WTC11 (cell line): ENCODE measurements around the gene LMBRD1. TPM values are rescaled to one million over a fixed set of nuclear protein-coding genes. Genes with fewer than 3 reads are reported as not detected.

ENCODE experiments used
- ATAC-seq: fragments of 200-7000 bp; cut with Tn5 transposase; 2 replicates; pipeline ENCODE4 v1.10.0; 2021; ENCODE audit warnings: mild to moderate bottlenecking, moderate library complexity
- CTCF ChIA-PET: fragments of 300-600 bp; sonication (Branson Sonifier 250); formaldehyde crosslinking; loops from one replicate; lab custom pipeline; 2021; ENCODE audit warnings: antibody characterized with exemption; lab: Charles Lee
- POLR2A ChIA-PET: fragments of 350-600 bp; sonication (Branson Sonifier 250); formaldehyde crosslinking; loops from one replicate; lab custom pipeline; 2021; ENCODE audit warnings: antibody characterized with exemption; lab: Charles Lee
- DNase-seq: peaks from one replicate; pipeline ENCODE4 v3.0.0; 2021; ENCODE audit warnings: low spot score
- H3K27ac Mint-ChIP-seq: 2 replicates; pipeline ENCODE4 v1.8.0; 2021; ENCODE audit warnings: mixed read lengths
- H3K27me3 Mint-ChIP-seq: 2 replicates; pipeline ENCODE4 v1.8.0; 2021; ENCODE audit warnings: low read depth, mild to moderate bottlenecking, moderate library complexity, mixed read lengths
- H3K36me3 Mint-ChIP-seq: 2 replicates; pipeline ENCODE4 v1.8.0; 2021; ENCODE audit warnings: mixed read lengths
- H3K4me1 Mint-ChIP-seq: 2 replicates; pipeline ENCODE4 v1.8.0; 2022; ENCODE audit warnings: mixed read lengths
- H3K4me3 Mint-ChIP-seq: 2 replicates; pipeline ENCODE4 v1.8.0; 2021; ENCODE audit warnings: mild to moderate bottlenecking, moderate library complexity, mixed read lengths
- H3K9me3 Mint-ChIP-seq: 2 replicates; pipeline ENCODE4 v1.8.0; 2021; ENCODE audit warnings: mixed read lengths
- ELF4 ChIP-seq: sonication (generic); formaldehyde crosslinking; IDR thresholded peaks from 2 replicates; pipeline ENCODE4 v1.8.1; 2022; ENCODE audit warnings: low read depth, mild to moderate bottlenecking, moderate library complexity, missing genetic modification reagents
- JUN ChIP-seq: sonication (generic); formaldehyde crosslinking; IDR thresholded peaks from 2 replicates; pipeline ENCODE4 v1.8.0; 2023; ENCODE audit warnings: mild to moderate bottlenecking, missing genetic modification reagents
- NFATC4 ChIP-seq: fragments of 250-450 bp; sonication (Bioruptor Pico); IDR thresholded peaks from 2 replicates; pipeline ENCODE4 v1.9.0; 2021; ENCODE audit warnings: mild to moderate bottlenecking
- NFE2L1 ChIP-seq: sonication (generic); formaldehyde crosslinking; IDR thresholded peaks from 2 replicates; pipeline ENCODE4 v1.8.1; 2023; ENCODE audit warnings: missing genetic modification reagents
- OVOL2 ChIP-seq: fragments of 250-450 bp; sonication (Bioruptor Pico); IDR thresholded peaks from 2 replicates; pipeline ENCODE4 v1.9.0; 2021; ENCODE audit warnings: mild to moderate bottlenecking, borderline replicate concordance
- SMAD3 ChIP-seq: sonication (generic); formaldehyde crosslinking; IDR thresholded peaks from 2 replicates; pipeline ENCODE4 v1.8.0; 2022; ENCODE audit warnings: missing genetic modification reagents, mild to moderate bottlenecking, borderline replicate concordance
- SOX15 ChIP-seq: fragments of 250-450 bp; sonication (Bioruptor Pico); IDR thresholded peaks from 2 replicates; pipeline ENCODE4 v1.9.0; 2021; ENCODE audit warnings: mild to moderate bottlenecking
- TP53 ChIP-seq: sonication (generic); formaldehyde crosslinking; IDR thresholded peaks from 2 replicates; pipeline ENCODE4 v1.8.1; 2023; ENCODE audit warnings: mild to moderate bottlenecking, missing genetic modification reagents
- ZNF416 ChIP-seq: fragments of 250-450 bp; sonication (Bioruptor Pico); IDR thresholded peaks from 2 replicates; pipeline ENCODE4 v1.9.0; 2021; ENCODE audit warnings: mild to moderate bottlenecking, inconsistent platforms
- ZNF671 ChIP-seq: fragments of 250-450 bp; sonication (Bioruptor Pico); IDR thresholded peaks from 2 replicates; pipeline ENCODE4 v1.8.0; 2021; ENCODE audit warnings: mild to moderate bottlenecking
- total RNA-seq: library from RNA; stranded (reverse); gene quantifications from 3 replicates; pipeline ENCODE4 v1.2.3, GENCODE V29; 2021
- TF ChIP-seq, protein P1 (sequence below): sonication (generic); formaldehyde crosslinking; IDR thresholded peaks from 2 replicates; pipeline ENCODE4 v1.8.0; 2022; ENCODE audit warnings: mild to moderate bottlenecking, missing genetic modification reagents
- TF ChIP-seq, protein P2 (sequence below): sonication (generic); formaldehyde crosslinking; IDR thresholded peaks from 2 replicates; pipeline ENCODE4 v1.8.0; 2023; ENCODE audit warnings: missing genetic modification reagents
- TF ChIP-seq, protein P3 (sequence below): sonication (generic); formaldehyde crosslinking; IDR thresholded peaks from 2 replicates; pipeline ENCODE4 v1.8.0; 2022; ENCODE audit warnings: mild to moderate bottlenecking, missing genetic modification reagents
- TF ChIP-seq, protein P4 (sequence below): sonication (generic); formaldehyde crosslinking; IDR thresholded peaks from 2 replicates; pipeline ENCODE4 v1.8.1; 2023; ENCODE audit warnings: mild to moderate bottlenecking, missing genetic modification reagents, moderate library complexity
- TF ChIP-seq, protein P5 (sequence below): sonication (generic); formaldehyde crosslinking; conservative IDR thresholded peaks from 2 replicates; pipeline ENCODE4 v1.8.1; 2023; ENCODE audit warnings: mild to moderate bottlenecking, low read depth, missing genetic modification reagents, moderate library complexity
- TF ChIP-seq, protein P6 (sequence below): sonication (generic); formaldehyde crosslinking; IDR thresholded peaks from 2 replicates; pipeline ENCODE4 v1.8.0; 2022; ENCODE audit warnings: mild to moderate bottlenecking, missing genetic modification reagents
- TF ChIP-seq, protein P7 (sequence below): fragments of 250-450 bp; sonication (Bioruptor Pico); IDR thresholded peaks from 2 replicates; pipeline ENCODE4 v1.8.0; 2021; ENCODE audit warnings: mild to moderate bottlenecking
- TF ChIP-seq, protein P8 (sequence below): sonication (generic); formaldehyde crosslinking; IDR thresholded peaks from 2 replicates; pipeline ENCODE4 v1.8.1; 2022; ENCODE audit warnings: mild to moderate bottlenecking, moderate library complexity, missing genetic modification reagents
- TF ChIP-seq, protein P9 (sequence below): sonication (generic); formaldehyde crosslinking; IDR thresholded peaks from 2 replicates; pipeline ENCODE4 v1.8.0; 2023; ENCODE audit warnings: missing genetic modification reagents, mild to moderate bottlenecking, borderline replicate concordance

The LMBRD1 gene
- total RNA-seq, 1 experiment from 2014 or later: 15.0 TPM

DNA sequence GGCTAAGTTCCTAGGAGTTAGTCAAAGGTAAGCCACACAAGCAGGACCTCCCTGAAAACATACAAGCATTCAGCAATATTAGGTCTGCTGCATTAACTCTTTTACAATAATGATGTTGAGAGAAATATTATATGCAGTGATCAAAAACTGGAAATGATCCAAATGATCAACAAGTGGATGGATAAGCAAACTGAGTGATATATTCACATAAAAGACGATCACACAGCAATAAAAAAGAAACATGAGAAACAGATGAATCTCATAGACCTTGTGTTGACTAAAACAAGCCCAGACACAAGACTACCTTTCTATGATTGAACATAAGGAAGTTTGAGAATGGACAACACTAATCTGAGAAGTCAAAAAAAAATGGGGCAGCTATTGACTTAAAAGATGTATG is 39.9 kb downstream of the LMBRD1 start (continued):
- TF ChIP-seq SMAD3 (CRISPR knock-in tag) (no peak), ZNF671 (CRISPR knock-in tag) (no peak), TP53 (CRISPR knock-in tag) (no peak)

DNA sequence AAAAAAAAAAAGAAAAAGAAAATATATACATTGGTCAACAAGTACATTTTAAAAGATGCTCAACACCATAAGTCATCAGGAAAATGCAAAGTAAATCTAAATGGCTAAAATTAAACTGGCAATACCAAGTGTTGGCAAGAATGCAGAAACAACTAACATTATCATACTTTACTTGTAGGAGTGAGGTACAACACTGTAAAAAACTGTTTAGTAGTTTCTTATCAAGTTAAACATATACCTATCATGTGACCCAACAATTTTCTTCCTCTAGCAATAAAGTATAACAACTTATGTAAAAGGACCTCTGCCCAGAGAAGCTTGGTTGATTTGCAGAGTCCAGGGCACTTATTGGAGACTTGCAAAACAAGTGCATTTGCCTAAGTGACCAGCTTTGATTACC is 40.4 kb downstream of the LMBRD1 start:
- ATAC-seq (no peak), DNase-seq (no peak)
- ChIA-PET POLR2A (no interaction called here), CTCF (no interaction called here)
- TF ChIP-seq NFE2L1 (CRISPR knock-in tag) (no peak), SOX15 (CRISPR knock-in tag) (no peak), JUN (CRISPR knock-in tag) (no peak), NFATC4 (CRISPR knock-in tag) (no peak), ZNF416 (CRISPR knock-in tag) (no peak)
- TF ChIP-seq, protein P1, sequence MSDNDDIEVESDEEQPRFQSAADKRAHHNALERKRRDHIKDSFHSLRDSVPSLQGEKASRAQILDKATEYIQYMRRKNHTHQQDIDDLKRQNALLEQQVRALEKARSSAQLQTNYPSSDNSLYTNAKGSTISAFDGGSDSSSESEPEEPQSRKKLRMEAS (CRISPR knock-in tag): no peak
- TF ChIP-seq, protein P2, sequence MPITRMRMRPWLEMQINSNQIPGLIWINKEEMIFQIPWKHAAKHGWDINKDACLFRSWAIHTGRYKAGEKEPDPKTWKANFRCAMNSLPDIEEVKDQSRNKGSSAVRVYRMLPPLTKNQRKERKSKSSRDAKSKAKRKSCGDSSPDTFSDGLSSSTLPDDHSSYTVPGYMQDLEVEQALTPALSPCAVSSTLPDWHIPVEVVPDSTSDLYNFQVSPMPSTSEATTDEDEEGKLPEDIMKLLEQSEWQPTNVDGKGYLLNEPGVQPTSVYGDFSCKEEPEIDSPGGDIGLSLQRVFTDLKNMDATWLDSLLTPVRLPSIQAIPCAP: no peak
- TF ChIP-seq, protein P3, sequence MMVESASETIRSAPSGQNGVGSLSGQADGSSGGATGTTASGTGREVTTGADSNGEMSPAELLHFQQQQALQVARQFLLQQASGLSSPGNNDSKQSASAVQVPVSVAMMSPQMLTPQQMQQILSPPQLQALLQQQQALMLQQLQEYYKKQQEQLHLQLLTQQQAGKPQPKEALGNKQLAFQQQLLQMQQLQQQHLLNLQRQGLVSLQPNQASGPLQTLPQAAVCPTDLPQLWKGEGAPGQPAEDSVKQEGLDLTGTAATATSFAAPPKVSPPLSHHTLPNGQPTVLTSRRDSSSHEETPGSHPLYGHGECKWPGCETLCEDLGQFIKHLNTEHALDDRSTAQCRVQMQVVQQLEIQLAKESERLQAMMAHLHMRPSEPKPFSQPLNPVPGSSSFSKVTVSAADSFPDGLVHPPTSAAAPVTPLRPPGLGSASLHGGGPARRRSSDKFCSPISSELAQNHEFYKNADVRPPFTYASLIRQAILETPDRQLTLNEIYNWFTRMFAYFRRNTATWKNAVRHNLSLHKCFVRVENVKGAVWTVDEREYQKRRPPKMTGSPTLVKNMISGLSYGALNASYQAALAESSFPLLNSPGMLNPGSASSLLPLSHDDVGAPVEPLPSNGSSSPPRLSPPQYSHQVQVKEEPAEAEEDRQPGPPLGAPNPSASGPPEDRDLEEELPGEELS (CRISPR knock-in tag): no peak
- TF ChIP-seq, protein P4, sequence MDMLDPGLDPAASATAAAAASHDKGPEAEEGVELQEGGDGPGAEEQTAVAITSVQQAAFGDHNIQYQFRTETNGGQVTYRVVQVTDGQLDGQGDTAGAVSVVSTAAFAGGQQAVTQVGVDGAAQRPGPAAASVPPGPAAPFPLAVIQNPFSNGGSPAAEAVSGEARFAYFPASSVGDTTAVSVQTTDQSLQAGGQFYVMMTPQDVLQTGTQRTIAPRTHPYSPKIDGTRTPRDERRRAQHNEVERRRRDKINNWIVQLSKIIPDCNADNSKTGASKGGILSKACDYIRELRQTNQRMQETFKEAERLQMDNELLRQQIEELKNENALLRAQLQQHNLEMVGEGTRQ (CRISPR knock-in tag): no peak
- TF ChIP-seq, protein P5, sequence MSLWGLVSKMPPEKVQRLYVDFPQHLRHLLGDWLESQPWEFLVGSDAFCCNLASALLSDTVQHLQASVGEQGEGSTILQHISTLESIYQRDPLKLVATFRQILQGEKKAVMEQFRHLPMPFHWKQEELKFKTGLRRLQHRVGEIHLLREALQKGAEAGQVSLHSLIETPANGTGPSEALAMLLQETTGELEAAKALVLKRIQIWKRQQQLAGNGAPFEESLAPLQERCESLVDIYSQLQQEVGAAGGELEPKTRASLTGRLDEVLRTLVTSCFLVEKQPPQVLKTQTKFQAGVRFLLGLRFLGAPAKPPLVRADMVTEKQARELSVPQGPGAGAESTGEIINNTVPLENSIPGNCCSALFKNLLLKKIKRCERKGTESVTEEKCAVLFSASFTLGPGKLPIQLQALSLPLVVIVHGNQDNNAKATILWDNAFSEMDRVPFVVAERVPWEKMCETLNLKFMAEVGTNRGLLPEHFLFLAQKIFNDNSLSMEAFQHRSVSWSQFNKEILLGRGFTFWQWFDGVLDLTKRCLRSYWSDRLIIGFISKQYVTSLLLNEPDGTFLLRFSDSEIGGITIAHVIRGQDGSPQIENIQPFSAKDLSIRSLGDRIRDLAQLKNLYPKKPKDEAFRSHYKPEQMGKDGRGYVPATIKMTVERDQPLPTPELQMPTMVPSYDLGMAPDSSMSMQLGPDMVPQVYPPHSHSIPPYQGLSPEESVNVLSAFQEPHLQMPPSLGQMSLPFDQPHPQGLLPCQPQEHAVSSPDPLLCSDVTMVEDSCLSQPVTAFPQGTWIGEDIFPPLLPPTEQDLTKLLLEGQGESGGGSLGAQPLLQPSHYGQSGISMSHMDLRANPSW (CRISPR knock-in tag): no peak
- peaks cover 18% of the 10 kb centered on the region for H3K36me3 Mint-ChIP-seq
- H3K27me3 Mint-ChIP-seq: no peaks in the 10 kb centered on the region
- H3K9me3 Mint-ChIP-seq: peaks cover 19% of the 10 kb centered on the region
- H3K4me3 Mint-ChIP-seq: no peak overlapping the region
- no peak overlapping the region; the same call in 1 of the 2 replicates for H3K27ac Mint-ChIP-seq
- peaks cover 16% of the 10 kb centered on the region for H3K4me1 Mint-ChIP-seq

DNA sequence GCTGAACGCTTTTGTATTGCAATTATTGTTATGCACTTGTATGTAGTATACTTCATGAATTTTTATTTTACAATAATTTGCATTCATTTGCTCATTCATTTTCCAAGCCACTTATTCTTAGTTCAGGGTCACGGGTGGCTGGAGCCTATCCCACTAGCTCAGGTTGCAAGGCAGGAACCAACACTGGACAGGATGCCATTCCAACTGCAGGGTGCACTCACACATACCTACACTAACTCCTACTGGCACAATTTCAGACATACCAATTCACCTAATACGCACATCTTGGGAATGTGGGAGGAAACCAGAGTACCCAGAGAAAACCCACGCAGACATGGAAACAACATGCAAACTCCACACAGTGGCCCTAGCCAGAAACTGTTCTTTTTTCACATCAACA is 61.8 kb downstream of the LMBRD1 start:
- Mint-ChIP-seq H3K4me3 (no peak overlapping the region), H3K27ac (no peak overlapping the region), H3K4me1 (peaks cover 7% of the 10 kb centered on the region), H3K27me3 (no peaks in the 10 kb centered on the region), H3K36me3 (peaks cover 7% of the 10 kb centered on the region; the same call in 1 of the 2 replicates), H3K9me3 (0 out of 2 replicates have a peak, but pooled peaks cover 3% of the 10 kb centered on the region)
- DNase-seq (no peak), ATAC-seq (no peak)
- POLR2A ChIA-PET: no interaction called here
- CTCF ChIA-PET: no interaction called here
- TF ChIP-seq, protein P6, sequence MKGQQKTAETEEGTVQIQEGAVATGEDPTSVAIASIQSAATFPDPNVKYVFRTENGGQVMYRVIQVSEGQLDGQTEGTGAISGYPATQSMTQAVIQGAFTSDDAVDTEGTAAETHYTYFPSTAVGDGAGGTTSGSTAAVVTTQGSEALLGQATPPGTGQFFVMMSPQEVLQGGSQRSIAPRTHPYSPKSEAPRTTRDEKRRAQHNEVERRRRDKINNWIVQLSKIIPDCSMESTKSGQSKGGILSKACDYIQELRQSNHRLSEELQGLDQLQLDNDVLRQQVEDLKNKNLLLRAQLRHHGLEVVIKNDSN (CRISPR knock-in tag): no peak
- TF ChIP-seq, protein P7, sequence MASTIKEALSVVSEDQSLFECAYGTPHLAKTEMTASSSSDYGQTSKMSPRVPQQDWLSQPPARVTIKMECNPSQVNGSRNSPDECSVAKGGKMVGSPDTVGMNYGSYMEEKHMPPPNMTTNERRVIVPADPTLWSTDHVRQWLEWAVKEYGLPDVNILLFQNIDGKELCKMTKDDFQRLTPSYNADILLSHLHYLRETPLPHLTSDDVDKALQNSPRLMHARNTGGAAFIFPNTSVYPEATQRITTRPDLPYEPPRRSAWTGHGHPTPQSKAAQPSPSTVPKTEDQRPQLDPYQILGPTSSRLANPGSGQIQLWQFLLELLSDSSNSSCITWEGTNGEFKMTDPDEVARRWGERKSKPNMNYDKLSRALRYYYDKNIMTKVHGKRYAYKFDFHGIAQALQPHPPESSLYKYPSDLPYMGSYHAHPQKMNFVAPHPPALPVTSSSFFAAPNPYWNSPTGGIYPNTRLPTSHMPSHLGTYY (CRISPR knock-in tag): no peak
- TF ChIP-seq OVOL2 (CRISPR knock-in tag) (no peak), ELF4 (CRISPR knock-in tag) (no peak)
- TF ChIP-seq, protein P8, sequence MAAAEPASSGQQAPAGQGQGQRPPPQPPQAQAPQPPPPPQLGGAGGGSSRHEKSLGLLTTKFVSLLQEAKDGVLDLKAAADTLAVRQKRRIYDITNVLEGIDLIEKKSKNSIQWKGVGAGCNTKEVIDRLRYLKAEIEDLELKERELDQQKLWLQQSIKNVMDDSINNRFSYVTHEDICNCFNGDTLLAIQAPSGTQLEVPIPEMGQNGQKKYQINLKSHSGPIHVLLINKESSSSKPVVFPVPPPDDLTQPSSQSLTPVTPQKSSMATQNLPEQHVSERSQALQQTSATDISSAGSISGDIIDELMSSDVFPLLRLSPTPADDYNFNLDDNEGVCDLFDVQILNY: no peak
- TF ChIP-seq, protein P9, sequence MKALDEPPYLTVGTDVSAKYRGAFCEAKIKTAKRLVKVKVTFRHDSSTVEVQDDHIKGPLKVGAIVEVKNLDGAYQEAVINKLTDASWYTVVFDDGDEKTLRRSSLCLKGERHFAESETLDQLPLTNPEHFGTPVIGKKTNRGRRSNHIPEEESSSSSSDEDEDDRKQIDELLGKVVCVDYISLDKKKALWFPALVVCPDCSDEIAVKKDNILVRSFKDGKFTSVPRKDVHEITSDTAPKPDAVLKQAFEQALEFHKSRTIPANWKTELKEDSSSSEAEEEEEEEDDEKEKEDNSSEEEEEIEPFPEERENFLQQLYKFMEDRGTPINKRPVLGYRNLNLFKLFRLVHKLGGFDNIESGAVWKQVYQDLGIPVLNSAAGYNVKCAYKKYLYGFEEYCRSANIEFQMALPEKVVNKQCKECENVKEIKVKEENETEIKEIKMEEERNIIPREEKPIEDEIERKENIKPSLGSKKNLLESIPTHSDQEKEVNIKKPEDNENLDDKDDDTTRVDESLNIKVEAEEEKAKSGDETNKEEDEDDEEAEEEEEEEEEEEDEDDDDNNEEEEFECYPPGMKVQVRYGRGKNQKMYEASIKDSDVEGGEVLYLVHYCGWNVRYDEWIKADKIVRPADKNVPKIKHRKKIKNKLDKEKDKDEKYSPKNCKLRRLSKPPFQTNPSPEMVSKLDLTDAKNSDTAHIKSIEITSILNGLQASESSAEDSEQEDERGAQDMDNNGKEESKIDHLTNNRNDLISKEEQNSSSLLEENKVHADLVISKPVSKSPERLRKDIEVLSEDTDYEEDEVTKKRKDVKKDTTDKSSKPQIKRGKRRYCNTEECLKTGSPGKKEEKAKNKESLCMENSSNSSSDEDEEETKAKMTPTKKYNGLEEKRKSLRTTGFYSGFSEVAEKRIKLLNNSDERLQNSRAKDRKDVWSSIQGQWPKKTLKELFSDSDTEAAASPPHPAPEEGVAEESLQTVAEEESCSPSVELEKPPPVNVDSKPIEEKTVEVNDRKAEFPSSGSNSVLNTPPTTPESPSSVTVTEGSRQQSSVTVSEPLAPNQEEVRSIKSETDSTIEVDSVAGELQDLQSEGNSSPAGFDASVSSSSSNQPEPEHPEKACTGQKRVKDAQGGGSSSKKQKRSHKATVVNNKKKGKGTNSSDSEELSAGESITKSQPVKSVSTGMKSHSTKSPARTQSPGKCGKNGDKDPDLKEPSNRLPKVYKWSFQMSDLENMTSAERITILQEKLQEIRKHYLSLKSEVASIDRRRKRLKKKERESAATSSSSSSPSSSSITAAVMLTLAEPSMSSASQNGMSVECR (CRISPR knock-in tag): no peak
